SK-N-MC (cell line): ENCODE data around the gene RAB10.

ENCODE experiments used
- EZH2 ChIP-seq: fragments of 200-600 bp; sonication (generic); IDR thresholded peaks from one replicate; pipeline ENCODE4 v1.6.1; 2017; ENCODE audit warnings: antibody characterized with exemption
- POLR2AphosphoS5 ChIP-seq: IDR thresholded peaks from 2 replicates; pipeline ENCODE4 v1.6.1; 2012; ENCODE audit warnings: mild to moderate bottlenecking, low read depth, low read length, borderline replicate concordance

GRCh38 chr2:26020231-26020640 lies 13.6 kb upstream of the RAB10 start:
- no peak for TF ChIP-seq POLR2AphosphoS5
- TF ChIP-seq EZH2, result no peak
